NB4 (cell line): Measurements from ENCODE around the gene EXOSC7.

Experiments
- DNase-seq: peaks from one replicate; pipeline ENCODE4 v3.0.0; 2010; ENCODE audit warnings: low read depth
- H3K4me3 ChIP-seq: one replicate; pipeline ENCODE4 v1.5.1; 2011; ENCODE audit warnings: mild to moderate bottlenecking, low read depth, low read length, moderate library complexity
- MYC ChIP-seq: IDR thresholded peaks from 2 replicates; pipeline ENCODE4 v1.6.1; 2011; ENCODE audit warnings: low read depth, low read length
- POLR2A ChIP-seq: IDR thresholded peaks from 2 replicates; pipeline ENCODE4 v1.6.1; 2011; ENCODE audit warnings: mild to moderate bottlenecking; ENCODE audit not compliant: insufficient read length; ENCODE audit errors: extremely low read depth
- TF ChIP-seq, protein P1 (sequence below): IDR thresholded peaks from one replicate; pipeline ENCODE4 v1.5.1; 2012; ENCODE audit warnings: low read depth, low read length
- TF ChIP-seq, protein P2 (sequence below): IDR thresholded peaks from 2 replicates; pipeline ENCODE4 v1.6.1; 2011; ENCODE audit warnings: low read depth, low read length

The EXOSC7 gene

DNA sequence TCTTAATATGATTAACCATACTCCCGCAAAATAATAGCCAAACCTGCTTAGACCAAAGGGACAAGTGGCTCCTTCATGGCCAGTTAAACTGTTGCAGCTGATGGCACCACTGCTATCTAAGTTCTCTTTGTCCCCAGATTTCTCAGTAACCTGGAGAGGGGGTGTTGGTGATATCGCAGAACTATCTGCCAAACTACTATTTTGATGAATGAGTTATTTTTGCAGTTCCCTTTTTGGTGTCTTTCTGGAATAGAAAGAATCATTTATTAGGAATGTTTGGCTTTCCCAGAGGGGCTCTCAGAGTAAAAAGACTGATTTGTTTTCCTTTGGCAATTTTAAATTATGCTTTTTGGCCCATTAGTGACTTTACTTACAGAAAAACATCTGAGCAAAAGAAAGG, 83.1 kb downstream of the EXOSC7 start:
- no peak overlapping the region for H3K4me3 ChIP-seq
- no peak for DNase-seq
- no peak for TF ChIP-seq MYC
- TF ChIP-seq POLR2A = no peak
- TF ChIP-seq, protein P1, sequence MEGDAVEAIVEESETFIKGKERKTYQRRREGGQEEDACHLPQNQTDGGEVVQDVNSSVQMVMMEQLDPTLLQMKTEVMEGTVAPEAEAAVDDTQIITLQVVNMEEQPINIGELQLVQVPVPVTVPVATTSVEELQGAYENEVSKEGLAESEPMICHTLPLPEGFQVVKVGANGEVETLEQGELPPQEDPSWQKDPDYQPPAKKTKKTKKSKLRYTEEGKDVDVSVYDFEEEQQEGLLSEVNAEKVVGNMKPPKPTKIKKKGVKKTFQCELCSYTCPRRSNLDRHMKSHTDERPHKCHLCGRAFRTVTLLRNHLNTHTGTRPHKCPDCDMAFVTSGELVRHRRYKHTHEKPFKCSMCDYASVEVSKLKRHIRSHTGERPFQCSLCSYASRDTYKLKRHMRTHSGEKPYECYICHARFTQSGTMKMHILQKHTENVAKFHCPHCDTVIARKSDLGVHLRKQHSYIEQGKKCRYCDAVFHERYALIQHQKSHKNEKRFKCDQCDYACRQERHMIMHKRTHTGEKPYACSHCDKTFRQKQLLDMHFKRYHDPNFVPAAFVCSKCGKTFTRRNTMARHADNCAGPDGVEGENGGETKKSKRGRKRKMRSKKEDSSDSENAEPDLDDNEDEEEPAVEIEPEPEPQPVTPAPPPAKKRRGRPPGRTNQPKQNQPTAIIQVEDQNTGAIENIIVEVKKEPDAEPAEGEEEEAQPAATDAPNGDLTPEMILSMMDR = no peak
- TF ChIP-seq, protein P2, sequence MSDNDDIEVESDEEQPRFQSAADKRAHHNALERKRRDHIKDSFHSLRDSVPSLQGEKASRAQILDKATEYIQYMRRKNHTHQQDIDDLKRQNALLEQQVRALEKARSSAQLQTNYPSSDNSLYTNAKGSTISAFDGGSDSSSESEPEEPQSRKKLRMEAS = no peak

DNA sequence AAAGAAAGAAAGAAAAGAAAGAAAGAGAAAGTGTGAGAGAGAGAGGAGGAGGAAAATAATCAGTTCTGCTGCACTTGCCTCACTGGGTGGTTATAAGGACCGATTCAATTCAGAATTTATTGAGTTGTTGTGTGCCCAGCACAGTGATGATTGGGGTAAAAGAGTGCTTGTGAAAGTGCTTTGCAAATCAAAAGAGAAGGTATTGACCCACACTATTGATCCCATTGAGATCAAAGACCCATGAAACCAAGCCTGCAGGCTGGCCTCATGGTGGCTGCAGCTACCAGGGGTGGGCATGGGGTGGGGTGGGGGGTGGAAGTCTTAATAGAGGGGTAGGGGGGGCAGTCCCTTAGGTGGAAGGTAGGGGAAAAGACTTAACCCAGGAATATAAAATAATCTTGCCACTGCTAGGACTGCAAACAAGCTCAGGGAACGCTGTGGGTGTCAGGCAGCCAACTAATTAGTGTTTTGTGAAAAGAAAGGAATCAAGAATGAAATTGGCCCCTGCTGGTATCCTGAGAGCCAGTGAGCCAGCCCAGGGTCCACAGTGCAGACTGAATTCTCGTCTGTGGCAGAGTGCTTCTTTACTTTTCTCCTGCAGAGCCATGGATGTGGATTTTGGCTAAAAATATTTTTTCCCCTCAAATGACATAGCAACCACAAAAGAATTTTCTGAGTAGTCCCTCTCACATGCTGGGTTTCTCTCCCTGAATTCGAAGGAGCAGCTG, 84.3 kb downstream of the EXOSC7 start:
- TF ChIP-seq, protein P2 = no peak
- TF ChIP-seq, protein P1 = no peak
- TF ChIP-seq MYC = no peak
- TF ChIP-seq POLR2A = no peak
- no peak overlapping the region for H3K4me3 ChIP-seq
- DNase-seq = no peak
